ENCODE results near the gene RHBDF2.
"Not testable (repeated sequence)": the region's sequence is repeated elsewhere in the genome, so short reads cannot be mapped to it uniquely, and the experiment has no call there.

GRCh38 chr17:76533640-76534359 is 32.6 kb upstream of the RHBDF2 start:
- TF ChIP-seq CTCF, POLR2A (IDR thresholded peaks at IDR 0.05): not testable (repeated sequence)
